ENCODE data around the gene KCNN3. TPM values are rescaled to one million over a fixed set of nuclear protein-coding genes. Genes with fewer than 3 reads are reported as not detected.

KCNN3 gene
- total and polyA plus RNA-seq, 8 donors = 1.9 to 3.1 (median 2.3) TPM

DNA sequence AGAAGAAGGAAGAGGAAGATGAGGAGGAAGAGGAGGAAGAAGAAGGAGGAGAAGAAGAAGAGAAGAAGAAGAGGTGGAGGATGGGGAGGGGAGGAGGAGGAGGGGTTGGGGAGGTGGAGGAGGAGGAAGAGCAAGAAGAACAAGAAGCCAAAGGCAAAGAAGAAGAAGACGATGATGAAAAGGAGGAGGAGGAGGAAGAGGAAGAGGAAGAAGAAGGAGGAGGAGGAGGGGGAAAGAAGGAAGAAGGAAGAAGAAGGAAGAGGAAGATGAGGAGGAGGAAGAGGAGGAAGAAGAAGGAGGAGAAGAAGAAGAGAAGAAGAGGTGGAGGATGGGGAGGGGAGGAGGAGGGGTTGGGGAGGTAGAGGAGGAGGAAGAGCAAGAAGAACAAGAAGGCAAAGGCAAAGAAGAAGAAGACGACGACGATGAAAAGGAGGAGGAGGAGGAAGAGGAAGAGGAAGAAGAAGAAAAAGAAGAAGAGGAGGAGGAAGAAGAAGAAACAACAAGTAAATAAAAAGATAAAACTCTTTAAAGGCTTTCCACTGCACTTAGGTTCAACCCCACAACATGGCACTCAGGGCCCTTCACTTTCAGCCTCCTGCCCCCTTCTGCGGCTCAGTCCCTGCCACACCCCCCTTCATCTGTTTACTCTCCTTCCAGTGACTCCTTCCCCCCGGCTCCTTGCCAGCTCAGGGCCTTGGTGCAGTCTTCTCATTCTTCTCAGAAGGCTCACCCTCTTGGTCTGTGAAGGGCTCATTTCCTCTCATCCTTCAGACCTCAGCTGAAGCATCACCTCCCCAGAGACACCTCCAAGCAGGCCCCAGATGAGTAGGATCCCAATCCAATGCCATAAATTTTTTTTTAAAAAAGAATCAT is 114.0 kb downstream of the KCNN3 start:
- Histone ChIP-seq H3K4me1 (peaks cover 2 to 16% of the 10 kb centered on the region in 2 donors), H3K27me3 (peaks cover 0 to 24% of the 10 kb centered on the region in 2 donors), H3K27ac (no peak overlapping the region), H3K36me3 (no peaks in the 10 kb centered on the region), H3K9me3 (no peaks in the 10 kb centered on the region), H3K4me3 (no peak overlapping the region)
- DNase-seq (peak in 2 of 4 donors; percentile 50 to 59), ATAC-seq (peak; percentile 66)
- intact Hi-C loops (cut with DNase I) = no loop called here
- TF ChIP-seq, protein P1, sequence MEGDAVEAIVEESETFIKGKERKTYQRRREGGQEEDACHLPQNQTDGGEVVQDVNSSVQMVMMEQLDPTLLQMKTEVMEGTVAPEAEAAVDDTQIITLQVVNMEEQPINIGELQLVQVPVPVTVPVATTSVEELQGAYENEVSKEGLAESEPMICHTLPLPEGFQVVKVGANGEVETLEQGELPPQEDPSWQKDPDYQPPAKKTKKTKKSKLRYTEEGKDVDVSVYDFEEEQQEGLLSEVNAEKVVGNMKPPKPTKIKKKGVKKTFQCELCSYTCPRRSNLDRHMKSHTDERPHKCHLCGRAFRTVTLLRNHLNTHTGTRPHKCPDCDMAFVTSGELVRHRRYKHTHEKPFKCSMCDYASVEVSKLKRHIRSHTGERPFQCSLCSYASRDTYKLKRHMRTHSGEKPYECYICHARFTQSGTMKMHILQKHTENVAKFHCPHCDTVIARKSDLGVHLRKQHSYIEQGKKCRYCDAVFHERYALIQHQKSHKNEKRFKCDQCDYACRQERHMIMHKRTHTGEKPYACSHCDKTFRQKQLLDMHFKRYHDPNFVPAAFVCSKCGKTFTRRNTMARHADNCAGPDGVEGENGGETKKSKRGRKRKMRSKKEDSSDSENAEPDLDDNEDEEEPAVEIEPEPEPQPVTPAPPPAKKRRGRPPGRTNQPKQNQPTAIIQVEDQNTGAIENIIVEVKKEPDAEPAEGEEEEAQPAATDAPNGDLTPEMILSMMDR (IDR thresholded peaks at IDR 0.05) = no peak

DNA sequence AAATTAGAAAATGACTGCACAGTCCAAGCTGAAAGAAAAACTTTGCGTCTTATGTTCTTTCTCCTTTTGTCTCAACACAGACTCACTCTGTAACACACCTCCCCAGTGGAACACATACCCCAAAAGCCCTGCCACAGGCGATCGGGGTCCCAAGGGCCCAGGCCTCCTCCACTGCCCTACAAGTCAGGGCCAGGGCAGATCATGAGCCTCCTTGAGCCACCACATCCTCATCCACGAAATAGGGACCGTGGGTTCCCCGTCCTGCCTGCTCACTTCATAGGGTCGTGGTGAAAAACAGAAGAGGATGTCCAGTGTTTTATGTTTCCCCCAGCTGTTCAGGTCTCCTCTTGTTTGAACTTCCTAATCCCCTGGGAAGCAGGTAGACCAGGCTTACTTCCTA is 116.7 kb downstream of the KCNN3 start:
- TF ChIP-seq, protein P1 (IDR thresholded peaks at IDR 0.05) = no peak
- Histone ChIP-seq H3K4me1 (peaks cover 3% of the 10 kb centered on the region in 2 donors), H3K27ac (no peak overlapping the region), H3K36me3 (no peaks in the 10 kb centered on the region), H3K4me3 (no peak overlapping the region), H3K27me3 (no peaks in the 10 kb centered on the region), H3K9me3 (no peaks in the 10 kb centered on the region)
- intact Hi-C loops (cut with DNase I) = no loop called here
- ATAC-seq (no peak), DNase-seq (no peak)

DNA sequence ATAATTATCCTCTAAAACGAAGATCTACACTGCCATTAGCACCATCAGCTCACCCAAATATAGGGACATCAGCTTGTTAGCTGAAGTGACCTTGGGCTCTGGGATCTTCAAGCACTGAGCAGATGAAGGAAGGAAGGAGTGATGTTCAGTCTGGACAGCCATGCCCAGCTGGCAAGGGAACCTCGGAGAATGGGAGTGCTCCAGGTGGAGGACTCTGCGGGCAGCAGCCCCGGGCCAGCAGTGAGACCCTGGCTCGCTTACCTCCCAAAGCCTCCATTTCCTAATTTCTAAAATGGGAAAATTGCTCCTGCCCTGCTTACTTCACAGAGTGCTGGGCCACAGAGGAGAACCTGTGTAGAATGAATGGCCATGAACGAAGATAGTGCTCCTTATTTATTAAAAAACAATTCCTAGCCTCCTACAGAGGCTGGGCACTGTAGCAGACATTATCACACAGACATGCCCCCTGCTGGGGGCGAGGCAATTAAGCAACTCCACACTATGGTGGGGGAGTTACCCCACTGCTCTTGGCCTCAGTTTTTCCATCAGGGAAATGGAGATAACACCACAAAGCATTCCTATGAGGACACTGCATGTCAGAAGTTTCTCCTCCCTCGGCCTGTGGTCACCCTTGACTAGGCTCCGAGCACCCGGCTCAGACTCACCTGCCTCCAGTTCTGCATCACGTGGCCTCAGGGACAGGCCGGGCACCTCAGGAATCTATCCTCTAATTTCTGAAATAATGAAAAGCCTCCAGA is 117.6 kb downstream of the KCNN3 start:
- no peak overlapping the region for H3K4me3 ChIP-seq
- H3K27ac ChIP-seq = no peak overlapping the region
- H3K36me3 ChIP-seq = no peaks in the 10 kb centered on the region
- intact Hi-C loops (cut with DNase I) = no loop called here
- H3K27me3 ChIP-seq = no peaks in the 10 kb centered on the region
- no peak for ATAC-seq
- TF ChIP-seq, protein P1 (IDR thresholded peaks at IDR 0.05) = no peak
- DNase-seq = no peak
- peaks cover 11 to 13% of the 10 kb centered on the region in 2 donors for H3K4me1 ChIP-seq
- H3K9me3 ChIP-seq = no peaks in the 10 kb centered on the region

DNA sequence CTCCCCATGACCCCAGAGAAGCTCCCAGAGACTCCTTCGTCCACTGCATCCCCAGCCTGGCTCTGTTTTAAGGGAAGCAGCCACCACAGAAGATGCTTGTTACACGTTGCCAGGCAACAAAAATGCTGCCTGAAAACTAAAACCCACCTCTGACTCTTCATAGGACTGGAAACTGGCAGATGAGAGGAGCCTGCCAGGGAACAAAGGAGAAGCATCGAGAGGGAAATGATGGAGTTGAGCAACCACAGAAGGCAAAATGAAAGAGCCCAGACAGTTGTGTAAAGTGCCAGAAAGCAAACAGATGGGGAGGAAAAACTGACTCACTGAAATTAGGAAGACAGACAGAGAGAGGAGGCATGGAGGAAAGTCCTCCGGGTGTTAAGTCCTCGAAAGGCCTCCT is 118.4 kb downstream of the KCNN3 start:
- Histone ChIP-seq H3K27ac (no peak overlapping the region), H3K9me3 (no peaks in the 10 kb centered on the region), H3K27me3 (no peaks in the 10 kb centered on the region), H3K4me3 (no peak overlapping the region), H3K36me3 (no peaks in the 10 kb centered on the region), H3K4me1 (peaks cover 11 to 19% of the 10 kb centered on the region in 2 donors)
- ATAC-seq (peak; percentile 55), DNase-seq (no peak)
- TF ChIP-seq, protein P1 (IDR thresholded peaks at IDR 0.05) = no peak
- intact Hi-C loops (cut with DNase I) = no loop called here

Data from left lung (tissue), 10 donors.